AG10803 (cell line): ENCODE results near the gene RASSF4.

Source experiments
- DNase-seq: peaks from one replicate; pipeline ENCODE4 v3.0.0; 2010; ENCODE audit warnings: low read depth
- H3K4me3 ChIP-seq: 2 replicates; pipeline ENCODE4 v1.5.1; 2011; ENCODE audit warnings: mild to moderate bottlenecking, low read length, control low read depth
- CTCF ChIP-seq: conservative IDR thresholded peaks from 2 replicates; pipeline ENCODE4 v1.5.1; 2011; ENCODE audit warnings: mild to moderate bottlenecking, low read length, control low read depth, inconsistent platforms

Gene RASSF4

GRCh38 chr10:44955413-44956070, 4.1 kb upstream of the RASSF4 start:
- H3K4me3 ChIP-seq, result no peak overlapping the region
- TF ChIP-seq CTCF, result no peak

GRCh38 chr10:44956226-44956625, 3.4 kb upstream of the RASSF4 start:
- TF ChIP-seq CTCF, result no peak
- no peak overlapping the region for H3K4me3 ChIP-seq
- no peak for DNase-seq

More at GRCh38 chr10:44955413-44956070, 4.1 kb upstream of the RASSF4 start:
- peak; percentile 56 for DNase-seq

- no peak for TF ChIP-seq CTCF
- no peak for DNase-seq
- H3K4me3 ChIP-seq, result no peak overlapping the region
Measured at GRCh38 chr10:44956717-44957706, 2.6 kb upstream of the RASSF4 start.

- H3K4me3 ChIP-seq, result peak overlapping the region; percentile 74
- DNase-seq, result peak; percentile 46
- no peak for TF ChIP-seq CTCF
Measured at GRCh38 chr10:44958196-44958897, 1.3 kb upstream of the RASSF4 start.

DNA sequence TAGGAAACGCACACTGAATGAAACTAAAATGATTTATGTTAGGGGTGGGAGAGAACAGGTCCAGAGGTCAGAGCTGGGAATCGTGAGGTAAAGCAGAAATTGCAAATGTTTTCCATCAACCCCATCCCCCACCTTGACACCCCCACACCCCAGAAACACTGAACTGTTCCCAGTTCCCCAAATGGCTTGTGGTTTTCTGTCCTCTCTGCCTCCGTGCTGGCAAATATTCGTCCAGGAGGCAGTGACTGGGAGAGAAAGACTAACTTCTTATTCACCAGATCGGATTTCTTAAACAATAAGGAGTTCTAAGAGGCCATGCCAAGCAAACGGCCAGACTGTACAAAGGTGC, 730 bp upstream of the RASSF4 start:
- H3K4me3 ChIP-seq, result peak overlapping the region; percentile 74
- no peak for TF ChIP-seq CTCF
- no peak for DNase-seq

- no peak for TF ChIP-seq CTCF
- H3K4me3 ChIP-seq, result peak overlapping the region; percentile 74
- no peak for DNase-seq
Measured at GRCh38 chr10:44960088-44960460, 472 bp downstream of the RASSF4 start.
